HG02840 (cell line): ENCODE data around the gene SP3.

Source experiments
- ATAC-seq: cut with Tn5 transposase; IDR thresholded peaks from one replicate; pipeline ENCODE4 v1.9.1; 2021; ENCODE audit warnings: mild to moderate bottlenecking, moderate library complexity, moderate number of reproducible peaks; ENCODE audit not compliant: unreplicated experiment, low FRiP score

Gene SP3

GRCh38 chr2:173948842-173949241, 16.3 kb downstream of the SP3 start:
- ATAC-seq: no peak

- ATAC-seq: no peak
Observed at GRCh38 chr2:173948198-173948597, 17.0 kb downstream of the SP3 start.

- ATAC-seq: no peak
Observed at GRCh38 chr2:173947131-173947530, 18.0 kb downstream of the SP3 start.

GRCh38 chr2:173943738-173944137, 21.4 kb downstream of the SP3 start:
- ATAC-seq: no peak

GRCh38 chr2:173942861-173943523, 22.2 kb downstream of the SP3 start:
- no peak for ATAC-seq

GRCh38 chr2:173941567-173941966, 23.6 kb downstream of the SP3 start:
- ATAC-seq: no peak

- ATAC-seq: no peak
Observed at GRCh38 chr2:173940208-173941020, 24.8 kb downstream of the SP3 start.

GRCh38 chr2:173938700-173939384, 26.3 kb downstream of the SP3 start:
- ATAC-seq: no peak

- ATAC-seq: no peak
Observed at GRCh38 chr2:173935305-173935704, 29.9 kb downstream of the SP3 start.

GRCh38 chr2:173934895-173935294, 30.3 kb downstream of the SP3 start:
- ATAC-seq: no peak

GRCh38 chr2:173931751-173932150, 33.4 kb downstream of the SP3 start:
- no peak for ATAC-seq

- ATAC-seq: no peak
Observed at GRCh38 chr2:173929441-173929840, 35.7 kb downstream of the SP3 start.

- no peak for ATAC-seq
Observed at GRCh38 chr2:173926875-173927274, 38.3 kb downstream of the SP3 start.

- no peak for ATAC-seq
Observed at GRCh38 chr2:173924285-173924684, 40.9 kb downstream of the SP3 start.

- ATAC-seq: no peak
Observed at GRCh38 chr2:173922760-173923159, 42.4 kb downstream of the SP3 start.

- no peak for ATAC-seq
Observed at GRCh38 chr2:173922068-173922467, 43.1 kb downstream of the SP3 start.

- no peak for ATAC-seq
Observed at GRCh38 chr2:173914055-173914927, 50.9 kb downstream of the SP3 start.

- ATAC-seq: no peak
Observed at GRCh38 chr2:173909846-173910245, 55.3 kb downstream of the SP3 start.

- no peak for ATAC-seq
Observed at GRCh38 chr2:173906626-173907025, 58.5 kb downstream of the SP3 start.

GRCh38 chr2:173903601-173904394, 61.4 kb downstream of the SP3 start:
- ATAC-seq: no peak
